Liver (tissue), 9 donors: ENCODE measurements around the gene SRGAP3. TPM values are rescaled to one million over a fixed set of nuclear protein-coding genes. Genes with fewer than 3 reads are reported as not detected.

Experiments used
- DNase-seq: peaks from one replicate; pipeline ENCODE4 v3.0.0-alpha.2; 2017; ENCODE audit warnings: low spot score
- H3K27ac ChIP-seq, 2 donors: one replicate each; pipeline ENCODE4 v1.7.0; 2013; ENCODE audit warnings: inconsistent platforms in 2 of 2, low read length in 2 of 2, control low read depth in 1 of 2, low read depth in 1 of 2, mild to moderate bottlenecking in 1 of 2
- H3K27me3 ChIP-seq, 4 donors: one replicate each; pipeline versions ENCODE4 v1.6.1 to v1.7.0; 2013; ENCODE audit warnings: low read length in 3 of 4, inconsistent platforms in 1 of 4, mild to moderate bottlenecking in 1 of 4, moderate library complexity in 1 of 4; ENCODE audit not compliant: control insufficient read depth in 4 of 4, insufficient read depth in 4 of 4
- H3K36me3 ChIP-seq, 4 donors: one replicate each; pipeline versions ENCODE4 v1.6.1 to v1.7.0; 2013; ENCODE audit warnings: low read length in 3 of 4, mild to moderate bottlenecking in 3 of 4, low read depth in 1 of 4, moderate library complexity in 1 of 4; ENCODE audit not compliant: control insufficient read depth in 4 of 4, insufficient read depth in 3 of 4
- H3K4me1 ChIP-seq, 4 donors: one replicate each; pipeline versions ENCODE4 v1.6.1 to v1.7.0; 2013; ENCODE audit warnings: low read length in 3 of 4, mild to moderate bottlenecking in 3 of 4, moderate library complexity in 1 of 4; ENCODE audit not compliant: control insufficient read depth in 4 of 4, insufficient read depth in 4 of 4
- H3K4me3 ChIP-seq, 3 donors: one replicate each; pipeline versions ENCODE4 v1.6.1 to v1.7.0; 2013; ENCODE audit warnings: low read length in 3 of 3, control low read depth in 1 of 3, low read depth in 1 of 3, mild to moderate bottlenecking in 1 of 3
- H3K9ac ChIP-seq, 2 donors: one replicate each; pipeline ENCODE4 v1.7.0; 2013; ENCODE audit warnings: low read length in 2 of 2, mild to moderate bottlenecking in 2 of 2, moderate library complexity in 2 of 2, control low read depth in 1 of 2, low read depth in 1 of 2
- H3K9me3 ChIP-seq, 4 donors: one replicate each; pipeline versions ENCODE4 v1.6.1 to v1.7.0; 2013; ENCODE audit warnings: low read length in 3 of 4; ENCODE audit not compliant: control insufficient read depth in 4 of 4
- ATF3 ChIP-seq: IDR thresholded peaks from 2 replicates; pipeline ENCODE4 v1.6.1; 2016; ENCODE audit warnings: antibody characterized with exemption
- EGR1 ChIP-seq, 2 donors: IDR thresholded peaks; 2 replicates each; pipeline ENCODE4 v1.6.1; 2016 to 2018; ENCODE audit warnings: antibody characterized with exemption in 2 of 2, low read depth in 2 of 2
- FOXA1 ChIP-seq: IDR thresholded peaks from 2 replicates; pipeline ENCODE4 v1.6.1; 2016; ENCODE audit warnings: antibody characterized with exemption
- FOXA2 ChIP-seq: IDR thresholded peaks from 2 replicates; pipeline ENCODE4 v1.6.1; 2016; ENCODE audit warnings: antibody characterized with exemption
- GABPA ChIP-seq, 2 donors: IDR thresholded peaks in 1 of 2; conservative IDR thresholded peaks in 1 of 2; 2 replicates each; pipeline ENCODE4 v1.6.1; 2016; ENCODE audit warnings: antibody characterized with exemption in 2 of 2, mild to moderate bottlenecking in 1 of 2, moderate library complexity in 1 of 2
- HNF4A ChIP-seq, 2 donors: conservative IDR thresholded peaks; 2 replicates each; pipeline ENCODE4 v1.6.1; 2016; ENCODE audit warnings: antibody characterized with exemption in 2 of 2, mild to moderate bottlenecking in 2 of 2
- HNF4G ChIP-seq: IDR thresholded peaks from 2 replicates; pipeline ENCODE4 v1.6.1; 2016; ENCODE audit warnings: antibody characterized with exemption
- JUND ChIP-seq, 2 donors: IDR thresholded peaks; 2 replicates each; pipeline ENCODE4 v1.6.1; 2016; ENCODE audit warnings: antibody characterized with exemption in 2 of 2
- MAX ChIP-seq: IDR thresholded peaks from 2 replicates; pipeline ENCODE4 v1.6.1; 2016; ENCODE audit warnings: antibody characterized with exemption
- NR2F2 ChIP-seq: IDR thresholded peaks from 2 replicates; pipeline ENCODE4 v1.6.1; 2016; ENCODE audit warnings: antibody characterized with exemption
- RAD21 ChIP-seq, 2 donors: IDR thresholded peaks; 2 replicates each; pipeline ENCODE4 v1.6.1; 2016; ENCODE audit warnings: antibody characterized with exemption in 2 of 2, mild to moderate bottlenecking in 2 of 2
- SP1 ChIP-seq: IDR thresholded peaks from 2 replicates; pipeline ENCODE4 v1.6.1; 2018; ENCODE audit warnings: antibody characterized with exemption, mild to moderate bottlenecking
- TAF1 ChIP-seq: conservative IDR thresholded peaks from 2 replicates; pipeline ENCODE4 v1.6.1; 2016; ENCODE audit warnings: antibody characterized with exemption, mild to moderate bottlenecking
- YY1 ChIP-seq: IDR thresholded peaks from 2 replicates; pipeline ENCODE4 v1.6.1; 2016; ENCODE audit warnings: antibody characterized with exemption, mild to moderate bottlenecking
- ZBTB33 ChIP-seq: IDR thresholded peaks from 2 replicates; pipeline ENCODE4 v1.6.1; 2016; ENCODE audit warnings: antibody characterized with exemption
- WGBS: extraction: QIAGEN DNeasy Blood & Tissue Kit; methylation state at CpG from one replicate; pipeline ENCODE4 v1.1.7; 2013; 5-methylcytosine and 5-hydroxymethylcytosine counted together
- polyA plus RNA-seq, 2 donors: library from polyadenylated mRNA; stranded (reverse) in 1 of 2; unstranded in 1 of 2; fragments of 200-250 nt in 1 of 2; fragments of >200 nt in 1 of 2; fragmentation: Nextera tagmentation in 1 of 2; extraction: Ambion mirVana in 1 of 2; gene quantifications; one replicate each; pipeline versions ENCODE4 v1.2.1 to v1.2.3, GENCODE V29; 2013 to 2015
- total RNA-seq, 2 donors: library from RNA; depleted of rRNA; stranded (reverse); fragments of >200 nt; gene quantifications; one replicate each; pipeline ENCODE4 v1.2.3, GENCODE V29; 2014
- TF ChIP-seq, protein P1 (sequence below): IDR thresholded peaks from 2 replicates; pipeline ENCODE4 v1.6.1; 2016; ENCODE audit warnings: antibody characterized with exemption, mild to moderate bottlenecking
- TF ChIP-seq, protein P2 (sequence below): fragments of 150-350 bp; IDR thresholded peaks from 2 replicates; pipeline ENCODE4 v1.5.1; 2017; ENCODE audit warnings: improper control_type of control experiment, low read depth, low read length; ENCODE audit not compliant: missing input control
- donor health status: healthy.
- donor health status: healthy.
- donor health status: healthy.
- donor health status: healthy.
- donor health status: healthy.

SRGAP3 gene
- total and polyA plus RNA-seq, 4 donors = 0.61 to 4.2 (median 1.6) TPM

DNA sequence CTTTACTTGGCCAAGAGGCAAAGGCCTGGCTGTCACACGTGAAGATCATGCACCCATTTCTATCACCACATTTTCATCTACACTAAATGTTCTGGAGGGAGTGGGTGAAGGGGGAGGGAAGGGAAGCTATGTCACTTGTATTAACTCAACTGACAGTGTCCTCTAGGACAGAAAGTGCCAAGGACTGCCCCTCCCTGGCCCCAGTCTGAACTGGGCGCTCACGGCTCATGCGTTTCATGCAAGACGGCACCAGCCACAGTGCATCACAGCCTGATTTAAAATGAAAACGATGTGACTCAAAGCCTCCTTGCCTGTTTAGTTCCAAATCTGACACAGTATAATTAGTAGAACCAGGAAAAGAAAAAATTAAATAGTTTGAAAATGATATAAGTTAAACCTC is 265.4 kb downstream of the SRGAP3 start:
- H3K27ac ChIP-seq = no peak overlapping the region
- peak; percentile 26 for DNase-seq
- H3K4me3 ChIP-seq = no peak overlapping the region
- H3K9me3 ChIP-seq = no peaks in the 10 kb centered on the region
- H3K27me3 ChIP-seq = no peaks in the 10 kb centered on the region
- H3K36me3 ChIP-seq = no peaks in the 10 kb centered on the region
- TF ChIP-seq ATF3 = no peak
- TF ChIP-seq MAX = no peak
- no peak for TF ChIP-seq YY1
- no peak for TF ChIP-seq TAF1
- no peak for TF ChIP-seq SP1
- no peak for TF ChIP-seq RAD21 (IDR thresholded peaks at IDR 0.05)
- TF ChIP-seq, protein P1, sequence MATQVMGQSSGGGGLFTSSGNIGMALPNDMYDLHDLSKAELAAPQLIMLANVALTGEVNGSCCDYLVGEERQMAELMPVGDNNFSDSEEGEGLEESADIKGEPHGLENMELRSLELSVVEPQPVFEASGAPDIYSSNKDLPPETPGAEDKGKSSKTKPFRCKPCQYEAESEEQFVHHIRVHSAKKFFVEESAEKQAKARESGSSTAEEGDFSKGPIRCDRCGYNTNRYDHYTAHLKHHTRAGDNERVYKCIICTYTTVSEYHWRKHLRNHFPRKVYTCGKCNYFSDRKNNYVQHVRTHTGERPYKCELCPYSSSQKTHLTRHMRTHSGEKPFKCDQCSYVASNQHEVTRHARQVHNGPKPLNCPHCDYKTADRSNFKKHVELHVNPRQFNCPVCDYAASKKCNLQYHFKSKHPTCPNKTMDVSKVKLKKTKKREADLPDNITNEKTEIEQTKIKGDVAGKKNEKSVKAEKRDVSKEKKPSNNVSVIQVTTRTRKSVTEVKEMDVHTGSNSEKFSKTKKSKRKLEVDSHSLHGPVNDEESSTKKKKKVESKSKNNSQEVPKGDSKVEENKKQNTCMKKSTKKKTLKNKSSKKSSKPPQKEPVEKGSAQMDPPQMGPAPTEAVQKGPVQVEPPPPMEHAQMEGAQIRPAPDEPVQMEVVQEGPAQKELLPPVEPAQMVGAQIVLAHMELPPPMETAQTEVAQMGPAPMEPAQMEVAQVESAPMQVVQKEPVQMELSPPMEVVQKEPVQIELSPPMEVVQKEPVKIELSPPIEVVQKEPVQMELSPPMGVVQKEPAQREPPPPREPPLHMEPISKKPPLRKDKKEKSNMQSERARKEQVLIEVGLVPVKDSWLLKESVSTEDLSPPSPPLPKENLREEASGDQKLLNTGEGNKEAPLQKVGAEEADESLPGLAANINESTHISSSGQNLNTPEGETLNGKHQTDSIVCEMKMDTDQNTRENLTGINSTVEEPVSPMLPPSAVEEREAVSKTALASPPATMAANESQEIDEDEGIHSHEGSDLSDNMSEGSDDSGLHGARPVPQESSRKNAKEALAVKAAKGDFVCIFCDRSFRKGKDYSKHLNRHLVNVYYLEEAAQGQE = no peak
- TF ChIP-seq HNF4G = no peak
- TF ChIP-seq NR2F2 = no peak
- no peak for TF ChIP-seq EGR1 (IDR thresholded peaks at IDR 0.05; ENCODE audit: low read depth in 2 of 2)
- no peak for TF ChIP-seq FOXA2
- no peak for TF ChIP-seq GABPA (IDR thresholded peaks at IDR 0.05 in 1 of 2, conservative IDR thresholded peaks at IDR 0.05 in 1 of 2)
- 93% methylated on average over 6 of the region's 6 CpGs for WGBS
- peaks cover 0 to 6% (median 2%) of the 10 kb centered on the region in 4 donors for H3K4me1 ChIP-seq
- no peak overlapping the region for H3K9ac ChIP-seq

- Histone ChIP-seq H3K9me3 (no peaks in the 10 kb centered on the region), H3K4me3 (no peak overlapping the region), H3K27me3 (no peaks in the 10 kb centered on the region), H3K9ac (no peak overlapping the region), H3K36me3 (no peaks in the 10 kb centered on the region), H3K4me1 (peaks cover 0 to 6% (median 2%) of the 10 kb centered on the region in 4 donors), H3K27ac (no peak overlapping the region)
- 76% methylated on average over 5 of the region's 5 CpGs for WGBS
- no peak for DNase-seq
- TF ChIP-seq ATF3 (no peak), HNF4G (no peak), EGR1 (IDR thresholded peaks at IDR 0.05; ENCODE audit: low read depth in 2 of 2) (no peak), ZBTB33 (no peak), MAX (no peak), FOXA2 (no peak), JUND (IDR thresholded peaks at IDR 0.05) (no peak), YY1 (no peak), RAD21 (IDR thresholded peaks at IDR 0.05) (no peak), FOXA1 (no peak), GABPA (IDR thresholded peaks at IDR 0.05 in 1 of 2, conservative IDR thresholded peaks at IDR 0.05 in 1 of 2) (no peak), HNF4A (conservative IDR thresholded peaks at IDR 0.05) (no peak)
- TF ChIP-seq, protein P1 = no peak
- TF ChIP-seq, protein P2, sequence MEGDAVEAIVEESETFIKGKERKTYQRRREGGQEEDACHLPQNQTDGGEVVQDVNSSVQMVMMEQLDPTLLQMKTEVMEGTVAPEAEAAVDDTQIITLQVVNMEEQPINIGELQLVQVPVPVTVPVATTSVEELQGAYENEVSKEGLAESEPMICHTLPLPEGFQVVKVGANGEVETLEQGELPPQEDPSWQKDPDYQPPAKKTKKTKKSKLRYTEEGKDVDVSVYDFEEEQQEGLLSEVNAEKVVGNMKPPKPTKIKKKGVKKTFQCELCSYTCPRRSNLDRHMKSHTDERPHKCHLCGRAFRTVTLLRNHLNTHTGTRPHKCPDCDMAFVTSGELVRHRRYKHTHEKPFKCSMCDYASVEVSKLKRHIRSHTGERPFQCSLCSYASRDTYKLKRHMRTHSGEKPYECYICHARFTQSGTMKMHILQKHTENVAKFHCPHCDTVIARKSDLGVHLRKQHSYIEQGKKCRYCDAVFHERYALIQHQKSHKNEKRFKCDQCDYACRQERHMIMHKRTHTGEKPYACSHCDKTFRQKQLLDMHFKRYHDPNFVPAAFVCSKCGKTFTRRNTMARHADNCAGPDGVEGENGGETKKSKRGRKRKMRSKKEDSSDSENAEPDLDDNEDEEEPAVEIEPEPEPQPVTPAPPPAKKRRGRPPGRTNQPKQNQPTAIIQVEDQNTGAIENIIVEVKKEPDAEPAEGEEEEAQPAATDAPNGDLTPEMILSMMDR = no peak
Measured at GRCh38 chr3:8983591-8983990, 265.9 kb downstream of the SRGAP3 start.
